Peyer's patch (tissue), 4 donors: ENCODE data around the gene DNAJC28. TPM values are rescaled to one million over a fixed set of nuclear protein-coding genes. Genes with fewer than 3 reads are reported as not detected.

Experiments used
- DNase-seq, 3 donors: peaks; one replicate each; pipeline ENCODE4 v3.0.0-alpha.2; 2017 to 2019
- H3K27ac ChIP-seq, 4 donors: fragments of 200-600 bp; sonication (generic); one replicate each; pipeline ENCODE4 v1.5.1; 2016 to 2019
- H3K27me3 ChIP-seq, 2 donors: fragments of 200-600 bp; sonication (generic); one replicate each; pipeline ENCODE4 v1.5.1; 2019
- H3K36me3 ChIP-seq, 3 donors: fragments of 200-600 bp; sonication (generic); one replicate each; pipeline ENCODE4 v1.5.1; 2016 to 2019
- H3K4me1 ChIP-seq, 4 donors: fragments of 200-600 bp; sonication (generic); one replicate each; pipeline ENCODE4 v1.5.1; 2016 to 2019
- H3K4me3 ChIP-seq, 4 donors: fragments of 200-600 bp; sonication (generic); 1 replicate in 3 of 4; 2 replicates in 1 of 4; pipeline ENCODE4 v1.5.1; 2016 to 2019; ENCODE audit warnings: mild to moderate bottlenecking in 1 of 4
- H3K9me3 ChIP-seq, 4 donors: fragments of 200-600 bp; sonication (generic); one replicate each; pipeline ENCODE4 v1.5.1; 2016 to 2019; ENCODE audit warnings: mild to moderate bottlenecking in 1 of 4
- CTCF ChIP-seq, 6 experiments: fragments of 450-650 bp in 4 of 6; fragments of 200-600 bp in 2 of 6; sonication (generic) in 1 of 6; IDR thresholded peaks; one replicate each; pipeline ENCODE4 v1.5.1; 2017 to 2019; ENCODE audit warnings: antibody characterized with exemption in 6 of 6, mild to moderate bottlenecking in 3 of 6, moderate library complexity in 1 of 6
- POLR2A ChIP-seq, 2 donors: fragments of 450-650 bp; IDR thresholded peaks; one replicate each; pipeline ENCODE4 v1.5.1; 2017; ENCODE audit warnings: antibody characterized with exemption in 2 of 2, mild to moderate bottlenecking in 2 of 2, moderate library complexity in 2 of 2
- total RNA-seq, 4 donors: library from RNA; depleted of rRNA; stranded (reverse); fragments of >200 nt; gene quantifications; one replicate each; pipeline ENCODE4 v1.1.0, GENCODE V29; 2016

The DNAJC28 gene
- total RNA-seq, 4 donors from 2014 or later = 1.9 to 4.4 (median 2.5) TPM; not detected in 1

GRCh38 chr21:33522953-33523349, 31.4 kb upstream of the DNAJC28 start:
- no peak overlapping the region for H3K27ac ChIP-seq
- TF ChIP-seq POLR2A (IDR thresholded peaks at IDR 0.05) (no peak), CTCF (IDR thresholded peaks at IDR 0.05) (no peak)
- H3K9me3 ChIP-seq = no peaks in the 10 kb centered on the region
- no peaks in the 10 kb centered on the region for H3K4me1 ChIP-seq
- peaks cover 0 to 62% (median 2%) of the 10 kb centered on the region in 3 donors for H3K36me3 ChIP-seq
- no peaks in the 10 kb centered on the region for H3K27me3 ChIP-seq
- no peak for DNase-seq
- H3K4me3 ChIP-seq = no peak overlapping the region

GRCh38 chr21:33522297-33522952, 30.9 kb upstream of the DNAJC28 start:
- H3K27me3 ChIP-seq = no peaks in the 10 kb centered on the region
- no peak overlapping the region for H3K4me3 ChIP-seq
- H3K36me3 ChIP-seq = peaks cover 0 to 62% (median 0%) of the 10 kb centered on the region in 3 donors
- DNase-seq = no peak
- no peaks in the 10 kb centered on the region for H3K4me1 ChIP-seq
- H3K27ac ChIP-seq = no peak overlapping the region
- H3K9me3 ChIP-seq = no peaks in the 10 kb centered on the region
- no peak for TF ChIP-seq POLR2A (IDR thresholded peaks at IDR 0.05)
- no peak for TF ChIP-seq CTCF (IDR thresholded peaks at IDR 0.05)

- DNase-seq = no peak
- Histone ChIP-seq H3K27me3 (no peaks in the 10 kb centered on the region), H3K4me1 (no peaks in the 10 kb centered on the region), H3K9me3 (no peaks in the 10 kb centered on the region), H3K27ac (no peak overlapping the region), H3K36me3 (peaks cover 0 to 64% (median 0%) of the 10 kb centered on the region in 3 donors), H3K4me3 (no peak overlapping the region)
- TF ChIP-seq POLR2A (IDR thresholded peaks at IDR 0.05) (no peak), CTCF (IDR thresholded peaks at IDR 0.05) (no peak)
These were observed 27.4 kb upstream of the DNAJC28 start for GRCh38 chr21:33518899-33519298.

- H3K27me3 ChIP-seq = no peaks in the 10 kb centered on the region
- TF ChIP-seq CTCF (IDR thresholded peaks at IDR 0.05) (no peak), POLR2A (IDR thresholded peaks at IDR 0.05) (no peak)
- H3K4me3 ChIP-seq = no peak overlapping the region
- H3K27ac ChIP-seq = no peak overlapping the region
- no peaks in the 10 kb centered on the region for H3K4me1 ChIP-seq
- no peak for DNase-seq
- H3K9me3 ChIP-seq = no peaks in the 10 kb centered on the region
- H3K36me3 ChIP-seq = peaks cover 0 to 88% (median 0%) of the 10 kb centered on the region in 3 donors
These were observed 22.7 kb upstream of the DNAJC28 start for GRCh38 chr21:33514229-33514628.

GRCh38 chr21:33512481-33512880, 21.0 kb upstream of the DNAJC28 start:
- no peaks in the 10 kb centered on the region for H3K4me1 ChIP-seq
- H3K36me3 ChIP-seq = peaks cover 0 to 83% (median 0%) of the 10 kb centered on the region in 3 donors
- DNase-seq = no peak
- H3K4me3 ChIP-seq = no peak overlapping the region
- no peak overlapping the region for H3K27ac ChIP-seq
- TF ChIP-seq CTCF (IDR thresholded peaks at IDR 0.05) (no peak), POLR2A (IDR thresholded peaks at IDR 0.05) (no peak)
- no peaks in the 10 kb centered on the region for H3K27me3 ChIP-seq
- no peaks in the 10 kb centered on the region for H3K9me3 ChIP-seq
